ENCODE data around the gene PHF11. TPM values are rescaled to one million over a fixed set of nuclear protein-coding genes. Genes with fewer than 3 reads are reported as not detected.

The PHF11 gene
- total RNA-seq, 1 experiment from 2014 or later = 16.0 TPM

- H3K9me3 ChIP-seq (ENCODE audit: low read depth, low read length, poor library complexity, severe bottlenecking) = no peaks in the 10 kb centered on the region
- H3K27ac ChIP-seq (ENCODE audit: low read depth, low read length, poor library complexity, severe bottlenecking) = no peak overlapping the region
- H3K4me3 ChIP-seq (ENCODE audit: low read depth, low read length, poor library complexity, severe bottlenecking) = no peak overlapping the region
- CTCF ChIA-PET = no interaction called here
- no peaks in the 10 kb centered on the region for H3K4me1 ChIP-seq (ENCODE audit: insufficient read depth, low read length, poor library complexity, severe bottlenecking)
- POLR2A ChIA-PET (ENCODE audit: low non-redundant PET) = no interaction called here
- BruUV-seq (replicated peaks) = no TSS peak
- no peak for DNase-seq (ENCODE audit: low spot score)
- no peaks in the 10 kb centered on the region for H3K27me3 ChIP-seq (replicated peaks; ENCODE audit: insufficient read depth, low read depth, low read length, poor library complexity)
- no peaks in the 10 kb centered on the region for H3K36me3 ChIP-seq (ENCODE audit: insufficient read depth, low read length, poor library complexity, severe bottlenecking)
- no peak for TF ChIP-seq EZH2 (IDR thresholded peaks at IDR 0.05; ENCODE audit: borderline replicate concordance, low read depth, low read length, poor library complexity, severe bottlenecking)
- TF ChIP-seq, protein P1, sequence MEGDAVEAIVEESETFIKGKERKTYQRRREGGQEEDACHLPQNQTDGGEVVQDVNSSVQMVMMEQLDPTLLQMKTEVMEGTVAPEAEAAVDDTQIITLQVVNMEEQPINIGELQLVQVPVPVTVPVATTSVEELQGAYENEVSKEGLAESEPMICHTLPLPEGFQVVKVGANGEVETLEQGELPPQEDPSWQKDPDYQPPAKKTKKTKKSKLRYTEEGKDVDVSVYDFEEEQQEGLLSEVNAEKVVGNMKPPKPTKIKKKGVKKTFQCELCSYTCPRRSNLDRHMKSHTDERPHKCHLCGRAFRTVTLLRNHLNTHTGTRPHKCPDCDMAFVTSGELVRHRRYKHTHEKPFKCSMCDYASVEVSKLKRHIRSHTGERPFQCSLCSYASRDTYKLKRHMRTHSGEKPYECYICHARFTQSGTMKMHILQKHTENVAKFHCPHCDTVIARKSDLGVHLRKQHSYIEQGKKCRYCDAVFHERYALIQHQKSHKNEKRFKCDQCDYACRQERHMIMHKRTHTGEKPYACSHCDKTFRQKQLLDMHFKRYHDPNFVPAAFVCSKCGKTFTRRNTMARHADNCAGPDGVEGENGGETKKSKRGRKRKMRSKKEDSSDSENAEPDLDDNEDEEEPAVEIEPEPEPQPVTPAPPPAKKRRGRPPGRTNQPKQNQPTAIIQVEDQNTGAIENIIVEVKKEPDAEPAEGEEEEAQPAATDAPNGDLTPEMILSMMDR (conservative IDR thresholded peaks at IDR 0.05; ENCODE audit: low read depth, low read length) = no peak
- intact Hi-C loops (cut with micrococcal nuclease; ENCODE audit: unreplicated experiment) = no loop called here
These were observed 4.3 kb downstream of the PHF11 start for GRCh38 chr13:49499889-49500660.

DNA sequence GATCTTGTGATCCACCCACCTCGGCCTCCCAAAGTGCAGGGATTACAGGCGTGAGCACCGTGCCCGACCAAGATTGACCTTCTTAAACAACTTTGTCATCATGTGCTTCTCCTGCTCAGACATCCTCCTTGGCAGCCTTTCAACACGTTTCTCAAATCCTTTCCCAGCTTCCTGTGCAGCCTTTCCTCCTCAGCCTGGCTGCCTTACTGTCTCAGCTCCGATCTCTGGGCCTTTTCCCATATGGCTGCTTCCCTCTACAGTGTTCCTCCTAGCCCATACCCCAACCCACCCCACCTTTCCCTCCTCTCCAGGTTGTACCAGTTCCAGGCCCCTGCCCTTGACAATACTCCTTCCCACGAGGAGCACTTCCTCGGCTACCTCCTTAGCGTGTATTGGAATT is 7.2 kb downstream of the PHF11 start:
- H3K36me3 ChIP-seq (ENCODE audit: insufficient read depth, low read length, poor library complexity, severe bottlenecking) = no peaks in the 10 kb centered on the region
- TF ChIP-seq EZH2 (IDR thresholded peaks at IDR 0.05; ENCODE audit: borderline replicate concordance, low read depth, low read length, poor library complexity, severe bottlenecking) = no peak
- TF ChIP-seq, protein P1 (conservative IDR thresholded peaks at IDR 0.05; ENCODE audit: low read depth, low read length) = no peak
- intact Hi-C loops (cut with micrococcal nuclease; ENCODE audit: unreplicated experiment) = no loop called here
- CTCF ChIA-PET = no interaction called here
- DNase-seq (ENCODE audit: low spot score) = no peak
- no peak overlapping the region for H3K4me3 ChIP-seq (ENCODE audit: low read depth, low read length, poor library complexity, severe bottlenecking)
- BruUV-seq (replicated peaks) = no TSS peak
- H3K9me3 ChIP-seq (ENCODE audit: low read depth, low read length, poor library complexity, severe bottlenecking) = no peaks in the 10 kb centered on the region
- H3K27me3 ChIP-seq (replicated peaks; ENCODE audit: insufficient read depth, low read depth, low read length, poor library complexity) = no peaks in the 10 kb centered on the region
- no peaks in the 10 kb centered on the region for H3K4me1 ChIP-seq (ENCODE audit: insufficient read depth, low read length, poor library complexity, severe bottlenecking)
- no peak overlapping the region for H3K27ac ChIP-seq (ENCODE audit: low read depth, low read length, poor library complexity, severe bottlenecking)
- POLR2A ChIA-PET (ENCODE audit: low non-redundant PET) = no interaction called here

DNA sequence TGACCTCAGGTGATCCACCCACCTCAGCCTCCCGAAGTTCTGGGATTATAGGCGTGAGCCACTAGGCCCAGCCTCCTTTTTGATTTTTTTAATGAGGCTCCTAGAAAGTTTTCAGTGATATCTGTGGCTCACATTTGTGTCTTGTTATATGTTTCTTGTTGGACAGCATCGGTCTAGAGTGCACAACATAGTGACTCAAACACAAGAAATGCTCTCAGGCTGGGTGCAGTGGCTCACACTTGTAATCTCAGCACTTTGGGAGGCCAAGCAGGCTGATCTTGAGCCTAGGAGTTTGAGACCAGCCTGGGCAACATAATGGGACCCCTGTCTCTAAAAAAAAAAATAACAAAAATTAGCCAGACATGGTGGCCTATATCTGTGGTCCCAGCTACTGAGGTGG is 8.2 kb downstream of the PHF11 start:
- no peaks in the 10 kb centered on the region for H3K9me3 ChIP-seq (ENCODE audit: low read depth, low read length, poor library complexity, severe bottlenecking)
- ChIA-PET CTCF (no interaction called here), POLR2A (ENCODE audit: low non-redundant PET) (no interaction called here)
- no peak for DNase-seq (ENCODE audit: low spot score)
- no peak overlapping the region for H3K27ac ChIP-seq (ENCODE audit: low read depth, low read length, poor library complexity, severe bottlenecking)
- H3K36me3 ChIP-seq (ENCODE audit: insufficient read depth, low read length, poor library complexity, severe bottlenecking) = no peaks in the 10 kb centered on the region
- no peak overlapping the region for H3K4me3 ChIP-seq (ENCODE audit: low read depth, low read length, poor library complexity, severe bottlenecking)
- intact Hi-C loops (cut with micrococcal nuclease; ENCODE audit: unreplicated experiment) = no loop called here
- H3K27me3 ChIP-seq (replicated peaks; ENCODE audit: insufficient read depth, low read depth, low read length, poor library complexity) = no peaks in the 10 kb centered on the region
- TF ChIP-seq, protein P1 (conservative IDR thresholded peaks at IDR 0.05; ENCODE audit: low read depth, low read length) = no peak
- no peak for TF ChIP-seq EZH2 (IDR thresholded peaks at IDR 0.05; ENCODE audit: borderline replicate concordance, low read depth, low read length, poor library complexity, severe bottlenecking)
- no TSS peak for BruUV-seq (replicated peaks)
- no peaks in the 10 kb centered on the region for H3K4me1 ChIP-seq (ENCODE audit: insufficient read depth, low read length, poor library complexity, severe bottlenecking)
